GM18873 (cell line): ENCODE measurements around the gene P2RX7.
"Not testable (repeated sequence)": the region's sequence is repeated elsewhere in the genome, so short reads cannot be mapped to it uniquely, and the experiment has no call there.

Experiments
- ATAC-seq: cut with Tn5 transposase; IDR thresholded peaks from one replicate; pipeline ENCODE4 v1.9.1; 2021; ENCODE audit warnings: mild to moderate bottlenecking, moderate library complexity, moderate number of reproducible peaks; ENCODE audit not compliant: unreplicated experiment, low FRiP score

The P2RX7 gene

GRCh38 chr12:121198949-121199348, 66.3 kb downstream of the P2RX7 start:
- no peak for ATAC-seq

GRCh38 chr12:121201140-121201539, 68.5 kb downstream of the P2RX7 start:
- ATAC-seq: not testable (repeated sequence)

GRCh38 chr12:121202407-121203355, 70.0 kb downstream of the P2RX7 start:
- no peak for ATAC-seq

- ATAC-seq: no peak
Measured at GRCh38 chr12:121203482-121203881, 70.8 kb downstream of the P2RX7 start.

- ATAC-seq: no peak
Measured at GRCh38 chr12:121205491-121205890, 72.8 kb downstream of the P2RX7 start.

- not testable (repeated sequence) for ATAC-seq
Measured at GRCh38 chr12:121208571-121208970, 75.9 kb downstream of the P2RX7 start.

GRCh38 chr12:121209221-121209620, 76.5 kb downstream of the P2RX7 start:
- ATAC-seq: no peak

GRCh38 chr12:121209624-121210572, 77.2 kb downstream of the P2RX7 start, which contains the start of gene P2RX4:
TSS of gene P2RX4 (plus strand) at chr12:121210129. CDS start at chr12:121210165, 36 bp downstream.
- peak; percentile 62 for ATAC-seq

- no peak for ATAC-seq
Measured at GRCh38 chr12:121212875-121213274, 80.2 kb downstream of the P2RX7 start.

- ATAC-seq: no peak
Measured at GRCh38 chr12:121214166-121214777, 81.6 kb downstream of the P2RX7 start.

GRCh38 chr12:121214855-121215745, 82.4 kb downstream of the P2RX7 start:
- ATAC-seq: no peak

GRCh38 chr12:121216102-121216501, 83.4 kb downstream of the P2RX7 start:
- no peak for ATAC-seq

- no peak for ATAC-seq
Measured at GRCh38 chr12:121217063-121217462, 84.4 kb downstream of the P2RX7 start.

- ATAC-seq: no peak
Measured at GRCh38 chr12:121217761-121218160, 85.1 kb downstream of the P2RX7 start.

GRCh38 chr12:121218588-121219352, 86.1 kb downstream of the P2RX7 start:
- ATAC-seq: no peak

- ATAC-seq: no peak
Measured at GRCh38 chr12:121219353-121219986, 86.8 kb downstream of the P2RX7 start.

GRCh38 chr12:121222847-121223246, 90.2 kb downstream of the P2RX7 start:
- no peak for ATAC-seq
